Prostate gland (tissue), 2 donors: ENCODE results near the gene DNMT3B. TPM values are rescaled to one million over a fixed set of nuclear protein-coding genes. Genes with fewer than 3 reads are reported as not detected.

ENCODE experiments used
- DNase-seq: peaks from one replicate; pipeline ENCODE4 v3.0.0-alpha.2; 2019; ENCODE audit warnings: low spot score
- H3K27ac ChIP-seq, 2 donors: fragments of 200-600 bp; sonication (generic); 2 replicates each; pipeline ENCODE4 v1.5.1; 2017 to 2019
- H3K27me3 ChIP-seq: fragments of 200-600 bp; sonication (generic); replicated peaks from 2 replicates; pipeline ENCODE4 v1.5.1; 2019; ENCODE audit not compliant: insufficient read depth
- H3K36me3 ChIP-seq, 2 donors: fragments of 200-600 bp; sonication (generic); 1 replicate in 1 of 2; 2 replicates in 1 of 2; pipeline versions ENCODE4 v1.5.1 to v1.8.1; 2017 to 2019
- H3K4me1 ChIP-seq: fragments of 200-600 bp; sonication (generic); replicated peaks from 2 replicates; pipeline ENCODE4 v1.5.1; 2019
- H3K4me3 ChIP-seq, 2 donors: fragments of 200-600 bp; sonication (generic); 2 replicates each; pipeline ENCODE4 v1.5.1; 2017 to 2019
- H3K9me3 ChIP-seq: fragments of 200-600 bp; sonication (generic); 2 replicates; pipeline ENCODE4 v1.5.1; 2017
- CTCF ChIP-seq, 4 experiments: fragments of 200-600 bp in 2 of 4; fragments of 450-650 bp in 2 of 4; sonication (generic) in 2 of 4; IDR thresholded peaks; 1 replicate in 3 of 4; 2 replicates in 1 of 4; pipeline ENCODE4 v1.5.1; 2016 to 2019; ENCODE audit warnings: antibody characterized with exemption in 4 of 4, mild to moderate bottlenecking in 2 of 4, moderate library complexity in 2 of 4
- POLR2A ChIP-seq: fragments of 450-650 bp; IDR thresholded peaks from one replicate; pipeline ENCODE4 v1.6.1; 2016; ENCODE audit warnings: antibody characterized with exemption, mild to moderate bottlenecking
- POLR2AphosphoS5 ChIP-seq: sonication (generic); formaldehyde crosslinking; IDR thresholded peaks from one replicate; pipeline ENCODE4 v1.6.1; 2017; ENCODE audit warnings: antibody characterized with exemption
- WGBS: methylation state at CpG from one replicate; pipeline ENCODE4 v1.1.5; 2018; 5-methylcytosine and 5-hydroxymethylcytosine counted together
- intact Hi-C: fragments of 100-400 bp; cut with DNase I; formaldehyde crosslinking; loops from one replicate; pipeline ENCODE4 v1.14.2; 2022
- total RNA-seq, 2 donors: library from RNA; depleted of rRNA; stranded (reverse); fragments of >200 nt; gene quantifications; one replicate each; pipeline ENCODE4 v1.1.0, GENCODE V29; 2016

DNMT3B gene
- total RNA-seq, 2 donors from 2014 or later: 0.41 to 11.5 TPM

- Histone ChIP-seq H3K36me3 (no peaks in the 10 kb centered on the region), H3K4me3 (no peak overlapping the region), H3K27ac (no peak overlapping the region), H3K27me3 (no peaks in the 10 kb centered on the region), H3K9me3 (no peaks in the 10 kb centered on the region), H3K4me1 (no peaks in the 10 kb centered on the region)
- DNase-seq: no peak
- intact Hi-C loops: no loop called here
- WGBS: 97% methylated on average over 2 of the region's 2 CpGs
- no peak for TF ChIP-seq POLR2A
- no peak for TF ChIP-seq POLR2AphosphoS5
- no peak for TF ChIP-seq CTCF (IDR thresholded peaks at IDR 0.05)
Measured at GRCh38 chr20:32773223-32773622, 11.0 kb downstream of the DNMT3B start.

- Histone ChIP-seq H3K27ac (no peak overlapping the region), H3K27me3 (no peaks in the 10 kb centered on the region), H3K9me3 (no peaks in the 10 kb centered on the region), H3K4me1 (no peaks in the 10 kb centered on the region), H3K36me3 (no peaks in the 10 kb centered on the region), H3K4me3 (no peak overlapping the region)
- 88% methylated on average over 8 of the region's 8 CpGs for WGBS
- TF ChIP-seq POLR2AphosphoS5 (no peak), POLR2A (no peak), CTCF (IDR thresholded peaks at IDR 0.05) (no peak)
- intact Hi-C loops: no loop called here
- no peak for DNase-seq
Measured at GRCh38 chr20:32773855-32774254, 11.7 kb downstream of the DNMT3B start.

- H3K27me3 ChIP-seq: no peaks in the 10 kb centered on the region
- H3K9me3 ChIP-seq: no peaks in the 10 kb centered on the region
- WGBS: 63% methylated on average over 10 of the region's 10 CpGs
- no peaks in the 10 kb centered on the region for H3K4me1 ChIP-seq
- no peak for DNase-seq
- no peak overlapping the region for H3K4me3 ChIP-seq
- H3K27ac ChIP-seq: no peak overlapping the region
- H3K36me3 ChIP-seq: no peaks in the 10 kb centered on the region
- TF ChIP-seq CTCF (IDR thresholded peaks at IDR 0.05) (no peak), POLR2A (no peak), POLR2AphosphoS5 (no peak)
- intact Hi-C loops: no loop called here
Measured at GRCh38 chr20:32775336-32775991, 13.3 kb downstream of the DNMT3B start.

GRCh38 chr20:32777177-32777956 lies 15.2 kb downstream of the DNMT3B start:
- intact Hi-C loops: no loop called here
- 86% methylated on average over 8 of the region's 8 CpGs for WGBS
- no peaks in the 10 kb centered on the region for H3K9me3 ChIP-seq
- H3K27ac ChIP-seq: no peak overlapping the region
- no peaks in the 10 kb centered on the region for H3K36me3 ChIP-seq
- no peaks in the 10 kb centered on the region for H3K4me1 ChIP-seq
- no peak for DNase-seq
- H3K27me3 ChIP-seq: no peaks in the 10 kb centered on the region
- no peak overlapping the region for H3K4me3 ChIP-seq
- TF ChIP-seq POLR2A: no peak
- no peak for TF ChIP-seq POLR2AphosphoS5
- no peak for TF ChIP-seq CTCF (IDR thresholded peaks at IDR 0.05)
